Activated CD8-positive, alpha-beta T cell treated with anti-CD3 and anti-CD28 coated beads for 36 hours (primary cell): ENCODE results near the gene SETD4. TPM values are rescaled to one million over a fixed set of nuclear protein-coding genes. Genes with fewer than 3 reads are reported as not detected.
A peak's percentile ranks its signal among the peaks of the same experiment; 100 is the strongest.

Source experiments
- ATAC-seq: fragments of 200-7000 bp; cut with Tn5 transposase; one replicate; pipeline ENCODE4 v1.10.0; 2021; ENCODE audit warnings: mild to moderate bottlenecking, moderate library complexity
- CTCF ChIA-PET: fragments of 350-600 bp; sonication (Branson Sonifier 250); formaldehyde crosslinking; loops from one replicate; lab custom pipeline; 2021; ENCODE audit warnings: antibody characterized with exemption; lab: Charles Lee
- POLR2A ChIA-PET: fragments of 350-600 bp; sonication (Branson Sonifier 250); formaldehyde crosslinking; loops from one replicate; lab custom pipeline; 2021; ENCODE audit warnings: antibody characterized with exemption; lab: Charles Lee
- DNase-seq: peaks from one replicate; pipeline ENCODE4 v3.0.0-alpha.2; 2020
- H3K27ac Mint-ChIP-seq: one replicate; pipeline ENCODE4 v1.8.0; 2021; ENCODE audit warnings: mild to moderate bottlenecking, mixed read lengths
- H3K27me3 Mint-ChIP-seq: one replicate; pipeline ENCODE4 v1.8.0; 2021; ENCODE audit warnings: mixed read lengths
- H3K36me3 Mint-ChIP-seq: one replicate; pipeline ENCODE4 v1.8.0; 2021; ENCODE audit warnings: low read depth, mixed read lengths
- H3K4me1 Mint-ChIP-seq: one replicate; pipeline ENCODE4 v1.8.0; 2021; ENCODE audit warnings: low read depth, mixed read lengths
- H3K4me3 Mint-ChIP-seq: one replicate; pipeline ENCODE4 v1.8.0; 2021; ENCODE audit warnings: mild to moderate bottlenecking, moderate library complexity, mixed read lengths
- H3K9me3 Mint-ChIP-seq: one replicate; pipeline ENCODE4 v1.8.0; 2021; ENCODE audit warnings: mixed read lengths
- CTCF ChIP-seq: fragments of 200-600 bp; IDR thresholded peaks from one replicate; pipeline ENCODE4 v1.8.0; 2022; ENCODE audit warnings: antibody characterized with exemption, mild to moderate bottlenecking
- intact Hi-C: fragments of 100-400 bp; cut with micrococcal nuclease; formaldehyde crosslinking; loops from one replicate; pipeline ENCODE4 v1.10.0; 2022
- total RNA-seq, 2 experiments: library from RNA; stranded (reverse); gene quantifications; one replicate each; pipeline ENCODE4 v1.2.3, GENCODE V29; 2021

Gene SETD4
- total RNA-seq, 2 experiments from 2014 or later, result 18.5 to 19.1 TPM

DNA sequence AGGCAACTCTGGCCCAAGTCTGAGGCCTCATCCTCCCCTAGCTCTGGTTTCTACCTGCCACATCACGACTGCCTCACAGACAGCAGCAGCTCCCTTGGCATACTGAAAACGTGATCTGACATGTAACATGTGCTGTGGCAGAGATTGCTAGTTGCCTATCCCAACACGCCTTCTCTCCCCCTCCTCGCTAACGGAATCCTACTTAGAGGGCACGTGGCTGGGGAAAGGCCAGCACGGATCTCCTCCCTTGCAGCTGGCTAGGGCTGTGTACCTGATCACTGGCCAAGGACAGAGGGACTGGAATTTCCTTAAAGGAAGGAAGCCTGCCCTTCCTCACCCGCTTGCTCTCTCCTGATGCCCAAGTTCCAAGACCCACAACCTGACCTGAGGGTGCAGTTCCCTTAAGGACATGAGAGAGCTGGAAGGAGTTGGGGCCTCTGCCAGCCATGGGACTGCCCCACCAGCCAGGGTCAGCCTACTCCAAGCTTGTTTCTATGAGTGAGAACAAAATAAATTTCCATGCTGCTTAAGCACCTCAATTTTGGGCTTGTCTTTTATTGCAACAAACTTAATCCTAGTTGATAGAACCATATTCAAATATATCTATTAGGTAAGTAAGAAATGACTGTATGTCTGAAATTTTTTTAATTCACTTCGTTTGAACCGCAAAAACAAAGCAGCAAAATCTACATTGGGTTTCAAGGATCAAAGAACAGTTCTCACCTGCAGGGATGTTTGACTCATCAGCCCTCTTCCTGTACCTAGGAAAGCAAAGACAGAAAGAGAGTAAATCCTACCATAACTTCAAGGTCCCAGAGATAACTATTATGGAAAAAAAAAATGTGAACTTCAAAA is 7.2 kb downstream of the SETD4 start:
- ATAC-seq (no peak), DNase-seq (no peak)
- ChIA-PET CTCF (interaction anchor here (1.0 to 3.7 kb wide), 2 partner anchors 16 to 60 kb away, joined by 3 to 19 read pairs; no protein-coding TSS in a partner anchor), POLR2A (no interaction called here)
- no peaks in the 10 kb centered on the region for H3K9me3 Mint-ChIP-seq
- peaks cover 34% of the 10 kb centered on the region for H3K4me1 Mint-ChIP-seq
- H3K27ac Mint-ChIP-seq, result no peak overlapping the region
- peaks cover 71% of the 10 kb centered on the region for H3K36me3 Mint-ChIP-seq
- no peak overlapping the region for H3K4me3 Mint-ChIP-seq
- no peak for TF ChIP-seq CTCF
- no peaks in the 10 kb centered on the region for H3K27me3 Mint-ChIP-seq
- intact Hi-C loops, result no loop called here

- ATAC-seq, result peak; percentile 47
- POLR2A ChIA-PET, result interaction anchor here (1.0 kb wide), 1 partner anchor 30 kb away, joined by 3 read pairs; no protein-coding TSS in a partner anchor
Observed at GRCh38 chr21:36048357-36048756, 12.0 kb downstream of the SETD4 start.

GRCh38 chr21:36047139-36047538 is 13.2 kb downstream of the SETD4 start:
- CTCF ChIA-PET, result interaction anchor here (0.6 kb wide), 1 partner anchor 326 kb away, joined by 3 read pairs; no protein-coding TSS in a partner anchor
- Mint-ChIP-seq H3K27me3 (no peaks in the 10 kb centered on the region), H3K36me3 (peaks cover 44% of the 10 kb centered on the region), H3K4me1 (peaks cover 6% of the 10 kb centered on the region), H3K9me3 (no peaks in the 10 kb centered on the region), H3K27ac (no peak overlapping the region), H3K4me3 (no peak overlapping the region)
- intact Hi-C loops, result no loop called here
- POLR2A ChIA-PET, result no interaction called here
- no peak for DNase-seq
- no peak for ATAC-seq
- TF ChIP-seq CTCF, result no peak

More at GRCh38 chr21:36048357-36048756, 12.0 kb downstream of the SETD4 start:
- H3K36me3 Mint-ChIP-seq, result peaks cover 49% of the 10 kb centered on the region
- H3K4me3 Mint-ChIP-seq, result no peak overlapping the region
- no peaks in the 10 kb centered on the region for H3K27me3 Mint-ChIP-seq
- H3K4me1 Mint-ChIP-seq, result peaks cover 11% of the 10 kb centered on the region
- no peaks in the 10 kb centered on the region for H3K9me3 Mint-ChIP-seq
- no peak for TF ChIP-seq CTCF
- intact Hi-C loops, result no loop called here
- DNase-seq, result peak; percentile 16
- CTCF ChIA-PET, result interaction anchor here (2.2 kb wide), 1 partner anchor 64 kb away, joined by 9 read pairs; no protein-coding TSS in a partner anchor
- H3K27ac Mint-ChIP-seq, result no peak overlapping the region

DNA sequence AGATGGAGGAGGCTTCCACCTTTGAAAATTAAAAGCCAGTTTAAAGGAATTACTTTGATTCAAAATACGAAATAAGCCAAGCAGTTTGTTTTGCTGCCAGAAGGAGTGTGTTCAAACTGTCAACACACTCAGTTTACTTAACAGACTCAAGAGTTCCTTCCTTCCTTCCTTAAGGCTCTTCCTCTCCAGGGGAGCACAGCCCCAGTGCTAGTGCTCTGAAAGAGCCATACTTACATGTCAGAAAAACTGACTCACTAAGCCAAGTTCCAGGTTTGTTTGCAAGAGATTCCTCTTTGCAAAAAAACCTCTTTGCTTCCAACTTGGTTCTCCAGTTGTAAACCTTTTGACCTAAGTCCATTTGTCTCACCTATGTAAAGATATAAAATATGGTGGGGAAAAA is 14.3 kb downstream of the SETD4 start:
- CTCF ChIA-PET, result interaction anchor here (0.7 to 1.7 kb wide), 3 partner anchors 17 to 76 kb away, joined by 3 to 5 read pairs (median 3); no protein-coding TSS in a partner anchor
- intact Hi-C loops, result no loop called here
- peaks cover 46% of the 10 kb centered on the region for H3K36me3 Mint-ChIP-seq

More for the DNA sequence above, 14.3 kb downstream of the SETD4 start:
- peaks cover 6% of the 10 kb centered on the region for H3K4me1 Mint-ChIP-seq
- no peaks in the 10 kb centered on the region for H3K9me3 Mint-ChIP-seq
- H3K27ac Mint-ChIP-seq, result no peak overlapping the region
- no peak for DNase-seq
- ATAC-seq, result no peak
- H3K4me3 Mint-ChIP-seq, result no peak overlapping the region
- no peaks in the 10 kb centered on the region for H3K27me3 Mint-ChIP-seq
- TF ChIP-seq CTCF, result no peak
- POLR2A ChIA-PET, result no interaction called here
